VCaP (cell line): ENCODE results near the gene PTGES2.

Experiments
- H3K27ac ChIP-seq: fragments of 450-650 bp; 2 replicates; pipeline ENCODE4 v1.5.1; 2017
- CTCF ChIP-seq: fragments of 450-650 bp; conservative IDR thresholded peaks from 2 replicates; pipeline ENCODE4 v1.5.1; 2017; ENCODE audit warnings: mild to moderate bottlenecking, moderate library complexity

Gene PTGES2

DNA sequence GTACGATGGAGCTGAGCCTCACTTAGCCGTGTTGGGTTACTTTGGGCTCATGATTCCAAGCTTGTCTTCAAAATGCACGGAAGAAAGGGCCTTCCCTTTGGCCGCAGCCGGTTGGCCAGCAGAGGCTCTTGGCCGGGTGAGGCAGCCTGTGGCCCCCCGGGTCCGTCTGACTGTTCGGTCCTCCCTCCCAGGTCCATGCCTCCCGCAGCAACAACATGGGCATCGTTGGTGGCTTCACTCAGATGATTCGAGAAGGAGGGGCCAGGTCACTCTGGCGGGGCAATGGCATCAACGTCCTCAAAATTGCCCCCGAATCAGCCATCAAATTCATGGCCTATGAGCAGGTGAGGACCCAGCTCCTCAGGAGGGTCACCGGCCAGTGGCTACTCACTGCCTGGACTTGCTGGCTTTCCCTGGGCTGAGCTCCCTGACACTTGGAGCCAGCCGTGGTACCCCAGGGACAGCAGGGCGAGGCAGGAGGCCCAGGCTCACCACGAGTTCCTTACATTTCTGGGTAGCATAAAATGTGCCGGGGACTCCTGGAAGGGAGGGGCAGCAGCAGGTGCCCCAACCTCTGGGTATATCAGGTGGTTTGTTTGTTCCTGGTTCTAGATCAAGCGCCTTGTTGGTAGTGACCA lies 21.9 kb downstream of the PTGES2 start:
- no peak for TF ChIP-seq CTCF
- H3K27ac ChIP-seq, result peak overlapping the region; percentile 2; the same call in 1 of the 2 replicates

DNA sequence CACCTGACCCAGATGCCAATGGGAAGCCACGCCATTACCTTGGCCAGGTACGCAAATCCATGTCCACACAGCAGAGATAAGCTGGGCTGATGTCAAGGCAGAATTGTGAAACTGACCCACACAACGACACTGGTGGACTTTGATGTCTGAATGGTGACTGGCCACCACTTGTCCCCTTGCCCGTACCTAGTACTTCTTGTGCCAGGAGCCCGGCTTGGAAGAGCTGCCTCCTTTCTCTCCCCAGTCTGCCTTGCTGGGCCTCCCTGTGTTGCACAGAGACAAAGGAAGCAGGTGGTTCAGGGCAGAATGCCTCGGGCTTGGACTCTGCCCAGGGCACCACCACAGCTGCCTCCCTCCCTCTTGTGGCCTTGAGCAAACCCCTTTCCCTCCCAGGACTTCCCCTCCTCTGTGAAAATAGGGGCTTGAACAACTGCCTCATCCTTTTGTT lies 23.3 kb downstream of the PTGES2 start:
- TF ChIP-seq CTCF, result no peak
- peak overlapping the region; percentile 28; the same call in 1 of the 2 replicates for H3K27ac ChIP-seq

DNA sequence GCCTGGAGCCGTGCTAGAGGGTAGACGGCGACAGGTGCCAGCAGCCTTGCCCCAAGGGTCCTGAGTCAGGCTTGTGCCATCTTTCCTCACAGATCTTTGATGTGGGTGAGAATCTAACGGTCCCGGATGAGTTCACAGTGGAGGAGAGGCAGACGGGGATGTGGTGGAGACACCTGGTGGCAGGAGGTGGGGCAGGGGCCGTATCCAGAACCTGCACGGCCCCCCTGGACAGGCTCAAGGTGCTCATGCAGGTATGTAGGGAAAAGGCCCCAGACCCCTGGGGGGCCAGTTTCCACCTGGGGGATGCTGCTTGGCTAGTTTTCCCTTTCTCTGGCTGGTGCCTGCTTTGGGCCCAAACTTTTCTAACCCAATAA lies 24.0 kb downstream of the PTGES2 start:
- peak overlapping the region; percentile 28 for H3K27ac ChIP-seq
- peak; percentile 65 for TF ChIP-seq CTCF

- H3K27ac ChIP-seq, result peak overlapping the region; percentile 28
Observed at GRCh38 chr9:128102861-128103588, 24.5 kb downstream of the PTGES2 start.

DNA sequence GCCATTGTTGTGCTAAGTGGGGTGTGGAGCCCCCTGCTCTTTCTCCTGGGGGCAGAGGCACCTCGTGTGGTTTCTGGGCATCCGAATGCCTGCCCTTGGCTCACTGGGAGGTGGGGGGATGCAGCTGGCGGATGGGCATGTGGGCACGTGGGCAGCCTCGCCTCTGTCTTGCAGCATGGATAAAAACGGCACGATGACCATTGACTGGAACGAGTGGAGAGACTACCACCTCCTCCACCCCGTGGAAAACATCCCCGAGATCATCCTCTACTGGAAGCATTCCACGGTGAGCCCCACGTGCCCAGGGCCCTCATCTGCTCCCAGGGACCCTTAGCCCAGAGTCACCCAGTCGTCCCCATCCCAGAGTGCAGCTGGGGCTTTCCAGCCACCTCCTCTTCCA lies 25.3 kb downstream of the PTGES2 start:
- TF ChIP-seq CTCF, result no peak
- peak overlapping the region; percentile 28 for H3K27ac ChIP-seq

More at GRCh38 chr9:128102861-128103588, 24.5 kb downstream of the PTGES2 start:
- TF ChIP-seq CTCF, result no peak

GRCh38 chr9:128101690-128102089 lies 25.8 kb downstream of the PTGES2 start:
- no peak for TF ChIP-seq CTCF
- no peak overlapping the region for H3K27ac ChIP-seq

DNA sequence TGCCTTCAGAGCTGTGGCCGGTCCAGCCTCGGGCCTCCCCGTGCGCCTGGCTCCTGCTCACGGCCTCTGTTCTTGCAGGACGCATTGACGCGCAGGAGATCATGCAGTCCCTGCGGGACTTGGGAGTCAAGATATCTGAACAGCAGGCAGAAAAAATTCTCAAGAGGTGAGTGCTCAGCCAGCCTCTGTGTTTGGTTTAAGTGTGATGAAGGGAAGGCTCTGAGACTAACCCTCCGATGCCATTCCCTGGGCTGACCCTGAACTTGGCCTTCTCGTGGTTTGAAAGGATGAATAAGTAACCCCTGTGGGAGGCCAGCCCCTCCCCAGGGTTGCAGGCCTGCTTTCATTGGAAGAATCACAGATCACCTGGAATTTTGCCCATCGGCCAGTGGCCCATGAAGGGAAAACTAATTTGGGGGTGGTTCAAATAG lies 26.3 kb downstream of the PTGES2 start:
- no peak for TF ChIP-seq CTCF
- H3K27ac ChIP-seq, result peak overlapping the region; percentile 34; the same call in 1 of the 2 replicates
